Stimulated activated CD8-positive, alpha-beta memory T cell treated with anti-CD3 and anti-CD28 coated beads, Interleukin-7, amount 100 ng/mL, for 4 hours (primary cell): Measurements from ENCODE around the gene ZNF609.
A peak's percentile ranks its signal among the peaks of the same experiment; 100 is the strongest.
"Not testable (repeated sequence)": the region's sequence is repeated elsewhere in the genome, so short reads cannot be mapped to it uniquely, and the experiment has no call there.

Experiments
- DNase-seq, 2 donors: peaks; one replicate each; pipeline ENCODE4 v3.0.0-alpha.2; 2020; ENCODE audit warnings: low read depth in 2 of 2

The ZNF609 gene

DNA sequence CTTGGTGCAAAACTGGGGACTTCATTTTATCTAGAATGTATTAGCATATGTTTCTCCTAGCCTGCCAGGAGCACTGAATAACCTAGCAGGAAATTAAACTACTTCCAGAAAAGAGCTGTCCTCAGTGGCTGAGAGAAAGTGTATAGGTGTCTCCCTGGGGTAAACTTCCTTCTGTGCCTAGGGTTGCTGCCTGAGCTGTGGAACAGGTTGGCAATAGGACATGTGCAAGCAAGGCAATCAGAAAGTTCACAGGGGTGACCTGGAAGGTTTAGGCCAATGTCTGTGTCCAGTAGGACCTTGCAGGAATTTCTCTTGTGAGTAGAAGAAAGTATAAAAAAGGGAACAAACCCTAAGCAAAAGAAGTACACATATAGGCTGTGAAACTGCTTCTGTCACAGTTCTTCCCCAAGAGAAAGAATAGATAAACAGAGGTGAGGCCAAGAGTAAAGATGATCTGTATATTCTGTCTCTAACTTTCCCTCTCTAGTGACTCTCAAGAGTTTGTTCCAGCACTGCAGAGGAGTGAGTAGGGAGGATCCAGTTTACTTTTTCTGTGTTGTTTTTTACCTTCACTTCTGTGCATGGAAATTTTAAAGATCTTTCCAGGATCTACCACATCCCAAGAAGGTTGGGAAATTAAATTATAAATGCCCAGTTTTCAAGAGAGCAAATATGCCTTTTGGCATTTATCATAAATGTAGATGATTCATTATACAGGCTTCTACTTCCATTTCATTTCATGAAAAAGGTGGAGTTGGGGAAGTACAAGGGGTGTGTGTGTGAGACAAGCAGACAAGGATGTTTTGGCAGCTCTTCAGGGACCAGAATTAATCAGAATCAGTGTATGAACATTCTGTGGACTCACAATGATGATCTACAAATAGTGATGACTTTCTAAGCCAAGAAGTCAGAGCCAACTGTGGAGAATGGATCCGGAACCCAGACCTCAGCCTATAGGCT, 159.8 kb downstream of the ZNF609 start:
- DNase-seq: no peak

GRCh38 chr15:64621056-64621455, 160.7 kb downstream of the ZNF609 start:
- DNase-seq: no peak

GRCh38 chr15:64622410-64623260, 162.3 kb downstream of the ZNF609 start:
- DNase-seq: peak; percentile 21 to 36

GRCh38 chr15:64623347-64623996, 163.1 kb downstream of the ZNF609 start:
- no peak for DNase-seq

GRCh38 chr15:64624242-64624641, 163.9 kb downstream of the ZNF609 start:
- no peak for DNase-seq

GRCh38 chr15:64629063-64629462, 168.7 kb downstream of the ZNF609 start:
- no peak for DNase-seq

DNA sequence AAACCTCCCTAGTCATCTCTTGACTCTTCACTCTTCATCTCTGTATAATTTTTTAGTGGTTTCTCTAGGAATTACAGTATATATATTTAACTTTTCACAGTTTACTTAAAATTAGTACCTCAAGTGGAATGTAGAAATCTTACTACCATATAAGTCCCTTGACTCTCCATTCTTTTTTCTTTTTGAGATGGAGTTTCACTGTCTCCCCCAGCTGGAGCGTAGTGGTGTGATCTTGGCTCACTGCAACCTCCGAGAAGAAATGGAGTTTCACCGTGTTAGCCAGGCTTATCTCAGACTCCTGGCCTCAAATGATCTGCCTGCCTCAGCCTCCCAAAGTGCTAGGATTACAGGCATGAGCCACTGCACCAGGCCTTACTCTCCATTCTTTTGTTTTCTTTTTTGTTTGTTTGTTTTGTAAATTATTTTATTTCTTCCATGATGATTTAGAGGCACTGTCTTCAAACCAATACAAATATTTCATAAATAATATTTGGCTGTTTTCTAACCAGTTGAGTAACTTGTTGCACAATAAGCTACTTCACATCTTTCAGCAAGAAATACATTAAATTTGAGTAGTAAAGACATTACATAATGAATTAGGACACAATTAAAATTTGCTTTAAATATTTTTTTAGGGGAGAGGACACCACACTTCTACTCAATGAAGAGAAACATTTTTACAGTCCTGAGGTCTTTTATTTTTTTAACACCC, 170.2 kb downstream of the ZNF609 start:
- DNase-seq: no peak

DNA sequence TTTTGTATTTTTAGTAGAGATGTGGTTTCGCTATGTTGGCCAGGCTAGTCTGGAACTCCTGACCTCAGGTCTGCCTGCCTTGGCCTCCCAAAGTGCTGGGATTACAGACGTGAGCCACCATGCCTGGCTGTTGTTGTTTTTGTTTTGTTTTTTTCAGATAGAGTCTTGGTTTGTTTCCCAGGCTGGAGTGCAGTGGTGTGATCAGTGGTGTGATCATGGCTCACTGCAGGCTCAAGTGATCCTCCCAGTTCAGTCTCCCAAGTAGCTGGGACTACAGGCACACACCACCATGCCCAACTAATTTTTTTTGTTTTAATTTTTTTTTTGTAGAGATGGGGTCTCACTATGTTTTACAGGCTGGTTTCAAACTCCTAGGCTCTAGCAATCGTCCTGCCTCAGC, 172.3 kb downstream of the ZNF609 start:
- not testable (repeated sequence) for DNase-seq

GRCh38 chr15:64633332-64633731, 173.0 kb downstream of the ZNF609 start:
- DNase-seq: no peak

- peak in 1 of 2 donors; percentile 10 for DNase-seq
Observed at GRCh38 chr15:64634027-64634426, 173.6 kb downstream of the ZNF609 start.

- DNase-seq: no peak
Observed at GRCh38 chr15:64634576-64635498, 174.5 kb downstream of the ZNF609 start.

- DNase-seq: no peak
Observed at GRCh38 chr15:64635499-64636495, 175.4 kb downstream of the ZNF609 start.

GRCh38 chr15:64636556-64636955, 176.2 kb downstream of the ZNF609 start:
- DNase-seq: no peak

DNA sequence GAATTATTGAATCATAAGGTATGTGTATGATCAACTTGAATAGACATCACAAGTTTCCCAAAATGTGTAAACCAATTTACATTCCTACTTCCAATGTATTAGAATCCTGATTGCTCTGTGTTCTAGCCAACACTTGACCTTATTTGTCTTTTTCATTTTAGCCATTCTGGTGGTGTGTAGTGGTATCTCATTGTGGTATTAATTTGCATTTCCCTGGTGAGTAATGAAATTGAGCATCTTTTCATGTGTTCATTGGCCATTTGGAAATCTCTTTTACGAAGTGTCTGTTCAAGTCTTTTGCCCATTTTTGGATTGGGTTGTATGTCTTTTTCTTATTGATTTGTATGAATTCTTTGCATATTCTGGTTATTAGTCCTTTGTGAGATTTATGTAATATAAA, 177.0 kb downstream of the ZNF609 start:
- no peak for DNase-seq

GRCh38 chr15:64639744-64640143, 179.4 kb downstream of the ZNF609 start:
- DNase-seq: not testable (repeated sequence)

- no peak for DNase-seq
Observed at GRCh38 chr15:64640146-64640871, 179.9 kb downstream of the ZNF609 start.

DNA sequence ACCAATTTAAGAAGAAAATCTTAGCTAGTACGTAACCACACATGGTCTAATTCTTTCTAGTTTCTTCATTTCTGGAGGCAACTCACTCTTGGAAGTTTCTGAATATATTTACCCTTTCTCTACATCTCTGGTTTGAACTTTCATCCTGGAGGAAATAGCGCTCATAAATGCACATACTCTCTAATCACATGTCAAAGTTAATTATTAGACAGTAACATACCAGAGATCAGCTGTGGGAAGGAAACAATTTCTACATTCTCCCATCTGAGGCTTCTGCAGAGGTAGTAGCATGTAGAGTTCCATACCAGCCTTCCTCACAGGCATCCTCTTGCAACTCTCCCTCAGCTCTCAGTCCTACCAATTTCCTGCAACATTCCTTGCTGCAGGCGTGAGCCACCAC, 182.5 kb downstream of the ZNF609 start:
- DNase-seq: no peak

GRCh38 chr15:64643685-64644084, 183.3 kb downstream of the ZNF609 start:
- no peak for DNase-seq
